HG03565 (cell line): ENCODE results near the gene IQCN.

Experiments used
- ATAC-seq: cut with Tn5 transposase; IDR thresholded peaks from one replicate; pipeline ENCODE4 v1.9.1; 2021; ENCODE audit warnings: mild to moderate bottlenecking, moderate library complexity; ENCODE audit not compliant: unreplicated experiment

The IQCN gene

GRCh38 chr19:18266771-18267686 is 7.2 kb downstream of the IQCN start:
- no peak for ATAC-seq

- no peak for ATAC-seq
These were observed 8.7 kb downstream of the IQCN start for GRCh38 chr19:18265582-18265981.

GRCh38 chr19:18264971-18265540 is 9.2 kb downstream of the IQCN start:
- no peak for ATAC-seq

GRCh38 chr19:18264137-18264854 is 10.0 kb downstream of the IQCN start:
- ATAC-seq: no peak

GRCh38 chr19:18263324-18264136 is 10.7 kb downstream of the IQCN start:
- no peak for ATAC-seq

- no peak for ATAC-seq
These were observed 11.3 kb downstream of the IQCN start for GRCh38 chr19:18262917-18263316.

GRCh38 chr19:18262144-18262543 is 12.1 kb downstream of the IQCN start:
- no peak for ATAC-seq

- ATAC-seq: no peak
These were observed 12.8 kb downstream of the IQCN start for GRCh38 chr19:18261474-18261873.

- ATAC-seq: no peak
These were observed 14.4 kb downstream of the IQCN start for GRCh38 chr19:18259893-18260292.

GRCh38 chr19:18257503-18258470 is 16.5 kb downstream of the IQCN start:
- ATAC-seq: no peak

GRCh38 chr19:18254546-18255503 is 19.4 kb downstream of the IQCN start:
- ATAC-seq: no peak

- ATAC-seq: no peak
These were observed 20.5 kb downstream of the IQCN start for GRCh38 chr19:18253716-18254115.

- no peak for ATAC-seq
These were observed 21.1 kb downstream of the IQCN start for GRCh38 chr19:18253130-18253529.

- no peak for ATAC-seq
These were observed 21.9 kb downstream of the IQCN start for GRCh38 chr19:18252370-18252717.

- no peak for ATAC-seq
These were observed 22.5 kb downstream of the IQCN start for GRCh38 chr19:18251587-18252369.

- no peak for ATAC-seq
These were observed 24.4 kb downstream of the IQCN start for GRCh38 chr19:18249834-18250233.

GRCh38 chr19:18245297-18245696 is 29.0 kb downstream of the IQCN start:
- ATAC-seq: no peak

- no peak for ATAC-seq
These were observed 34.9 kb downstream of the IQCN start for GRCh38 chr19:18239303-18239702.
